NCI-H1105 treated with DMSO at 0.1 percent for 48 hours (cell line): ENCODE data around the gene OR2V1.
"Not testable (repeated sequence)": the region's sequence is repeated elsewhere in the genome, so short reads cannot be mapped to it uniquely, and the experiment has no call there.

Experiments used
- DNase-seq: peaks from one replicate; lab custom pipeline; 2025; lab: John Stamatoyannopoulos, UW

OR2V1 gene

DNA sequence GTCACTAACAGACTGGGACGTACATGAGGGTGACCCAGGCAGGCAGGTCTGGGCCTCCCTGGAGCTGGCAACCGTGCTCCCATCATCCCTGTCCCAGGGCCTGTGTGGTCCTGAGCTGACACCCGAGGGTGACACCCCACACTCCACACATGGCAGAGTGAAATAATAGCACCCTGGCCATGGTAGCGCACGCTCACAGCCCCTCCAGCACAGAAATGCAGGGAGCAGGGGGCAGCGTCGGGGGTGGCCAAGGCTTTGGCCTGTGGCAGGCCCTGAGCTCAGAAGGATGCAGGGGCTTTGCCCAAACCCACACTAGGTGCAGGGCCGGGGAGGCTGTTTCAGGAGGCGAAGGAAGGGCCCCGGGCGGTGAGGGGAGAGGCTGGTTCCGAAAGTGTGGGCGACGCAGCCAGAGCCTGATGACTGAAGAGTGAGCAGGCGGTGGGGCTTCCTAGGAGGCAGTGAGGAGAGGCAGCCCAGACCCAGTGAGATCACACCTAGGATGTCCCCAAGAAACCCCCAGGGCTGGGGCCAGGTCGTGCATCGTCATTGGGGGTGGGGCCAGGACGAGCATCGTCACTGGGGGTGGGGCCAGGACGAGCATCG, 29.3 kb upstream of the OR2V1 start:
- no peak for DNase-seq

GRCh38 chr5:181159286-181160151, 28.6 kb upstream of the OR2V1 start:
- peak; percentile 43 for DNase-seq

GRCh38 chr5:181158869-181159268, 27.9 kb upstream of the OR2V1 start:
- DNase-seq, result no peak

DNA sequence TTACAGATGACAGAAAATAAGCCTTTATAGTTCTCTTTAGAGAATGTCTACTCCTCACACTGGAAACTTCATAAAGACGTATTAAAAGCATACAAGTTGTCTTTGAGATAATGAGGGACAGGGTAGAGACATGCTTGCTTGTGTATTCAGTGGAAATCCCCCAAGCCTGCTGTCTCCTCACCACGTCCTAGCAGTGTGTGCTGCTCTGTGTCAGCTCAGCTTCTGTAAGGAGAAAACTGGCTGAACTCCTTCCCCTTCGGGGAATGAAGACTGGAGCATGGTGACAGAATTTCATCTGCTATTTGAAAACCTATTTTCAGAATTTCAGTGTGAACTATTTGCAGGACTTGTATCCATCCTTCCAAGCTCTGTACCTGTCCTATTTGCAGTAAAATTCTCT, 25.8 kb upstream of the OR2V1 start:
- no peak for DNase-seq

- DNase-seq, result no peak
Observed at GRCh38 chr5:181153814-181154213, 22.8 kb upstream of the OR2V1 start.

- no peak for DNase-seq
Observed at GRCh38 chr5:181152406-181152805, 21.4 kb upstream of the OR2V1 start.

GRCh38 chr5:181151146-181151545, 20.2 kb upstream of the OR2V1 start:
- no peak for DNase-seq

DNA sequence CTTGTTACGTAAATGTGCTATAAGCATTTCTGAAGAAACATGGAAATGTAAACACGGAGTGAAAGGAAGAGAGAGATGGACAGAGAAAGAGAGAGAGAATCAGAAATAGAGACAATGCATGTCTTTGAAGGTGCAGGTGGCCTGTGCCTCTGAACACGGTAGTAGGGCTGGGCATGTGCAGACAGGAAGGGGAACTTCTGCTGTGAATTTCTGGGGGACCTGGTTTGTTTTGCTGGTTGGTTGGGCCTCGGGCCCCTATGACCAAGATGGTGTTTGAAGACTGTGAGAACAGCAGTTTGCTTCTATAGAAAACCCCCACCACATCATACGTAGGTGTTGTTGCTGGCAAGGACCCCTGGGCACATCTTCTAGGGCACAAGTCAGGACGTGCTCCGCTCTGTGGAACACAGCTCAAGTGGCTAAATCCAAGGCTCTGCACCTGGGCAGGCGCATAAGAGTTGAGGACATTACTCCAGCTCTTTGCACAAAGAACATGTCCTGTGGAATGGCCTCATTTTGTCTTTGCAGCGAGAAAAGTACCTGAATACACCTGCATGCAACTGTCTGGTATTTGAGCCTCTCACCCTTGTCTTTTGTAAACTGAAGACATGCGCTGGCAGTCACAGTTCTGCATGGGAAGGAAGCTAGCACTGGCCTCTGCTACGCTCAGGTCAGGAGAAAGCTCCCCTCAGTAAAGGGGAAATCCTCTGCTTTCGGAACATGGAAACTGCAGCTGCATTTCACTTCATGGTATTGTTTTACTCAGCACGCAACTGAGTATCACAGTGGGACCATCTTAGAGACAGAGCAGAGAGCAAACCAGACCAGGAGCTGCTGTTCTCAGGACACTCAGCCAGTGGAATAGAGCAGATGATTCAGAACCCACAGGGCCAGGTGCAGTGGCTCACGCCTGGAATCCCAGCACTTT, 19.1 kb upstream of the OR2V1 start:
- no peak for DNase-seq

GRCh38 chr5:181149355-181149754, 18.4 kb upstream of the OR2V1 start:
- no peak for DNase-seq

DNA sequence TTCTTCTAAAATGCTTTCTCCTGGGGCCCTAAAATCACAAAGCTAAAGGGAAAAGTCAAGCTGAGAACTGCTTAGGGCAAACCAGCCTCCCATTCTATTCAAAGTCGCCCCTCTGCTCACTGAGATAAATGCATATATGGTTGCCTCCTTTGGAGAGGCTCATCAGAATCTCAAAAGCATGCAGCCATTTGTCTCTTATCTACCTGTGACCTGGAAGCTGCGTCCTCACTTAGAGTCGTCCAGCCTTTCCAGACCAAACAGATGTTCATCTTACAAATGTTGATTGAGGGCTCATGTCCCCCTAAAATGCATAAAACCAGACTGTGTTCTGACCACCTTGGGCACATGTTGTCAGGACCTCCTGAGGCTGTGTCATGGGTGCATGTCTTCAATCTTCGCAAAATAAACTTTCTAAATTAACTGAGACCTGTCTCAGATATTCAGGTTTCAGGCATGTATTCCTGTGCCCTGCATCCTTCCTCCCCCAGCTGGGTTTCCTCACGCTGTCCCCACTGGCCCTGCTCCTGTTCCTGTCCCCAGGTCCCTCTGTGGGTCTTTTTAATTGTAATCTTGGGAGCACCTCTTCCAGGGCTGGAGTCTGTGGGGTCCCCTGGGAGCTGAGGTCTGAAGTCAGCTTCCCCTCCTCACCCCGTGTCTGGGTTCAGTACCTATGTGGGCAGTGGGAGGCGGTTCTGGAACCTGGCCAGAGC, 16.1 kb upstream of the OR2V1 start, which contains the start of gene OR2V2:
TSS of gene OR2V2 (plus strand) at position 660 of the 710 bp plus-strand sequence. CDS start 7,357 bp downstream, outside the sequence.
- not testable (repeated sequence) for DNase-seq

DNA sequence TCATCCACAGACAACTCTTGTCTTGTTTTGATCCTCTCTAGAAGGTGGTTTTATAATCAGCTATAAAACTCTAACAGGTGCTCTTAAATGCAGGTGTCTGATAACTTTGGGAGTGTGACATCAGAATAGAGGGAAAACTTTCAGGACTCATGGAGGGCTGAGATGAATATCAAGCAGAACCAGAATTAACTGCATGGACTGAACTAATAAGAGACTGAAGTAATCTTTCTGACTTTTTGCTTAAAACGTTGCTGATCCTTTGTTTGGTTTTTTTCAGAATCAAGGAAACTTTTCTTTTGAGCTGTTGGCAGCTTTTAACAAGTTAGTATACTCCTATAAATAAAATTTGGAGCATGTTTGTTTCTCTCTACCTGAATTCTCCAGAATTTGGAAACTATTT, 14.2 kb upstream of the OR2V1 start:
- no peak for DNase-seq

DNA sequence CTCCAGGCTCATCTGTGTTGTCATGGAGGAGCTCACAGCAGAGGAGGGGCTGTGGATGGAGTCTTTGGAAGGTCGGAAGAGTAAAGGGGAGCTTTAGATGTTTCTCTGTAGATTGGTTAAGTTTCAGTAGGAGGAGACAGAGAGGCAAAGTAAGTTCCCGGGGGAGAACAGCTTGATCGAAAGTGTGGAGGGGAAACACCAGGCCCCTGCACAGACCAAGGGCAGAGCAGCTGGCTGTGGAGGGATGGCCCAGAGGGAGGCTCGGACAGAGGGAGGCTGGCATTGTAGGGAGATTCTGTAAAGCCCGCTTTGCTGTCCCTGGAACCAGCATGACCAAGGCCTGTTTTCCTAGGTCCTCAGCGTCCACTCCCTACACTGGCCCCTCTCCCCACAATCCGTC, 11.1 kb upstream of the OR2V1 start:
- DNase-seq, result no peak

- DNase-seq, result no peak
Observed at GRCh38 chr5:181140766-181141165, 9.8 kb upstream of the OR2V1 start.

DNA sequence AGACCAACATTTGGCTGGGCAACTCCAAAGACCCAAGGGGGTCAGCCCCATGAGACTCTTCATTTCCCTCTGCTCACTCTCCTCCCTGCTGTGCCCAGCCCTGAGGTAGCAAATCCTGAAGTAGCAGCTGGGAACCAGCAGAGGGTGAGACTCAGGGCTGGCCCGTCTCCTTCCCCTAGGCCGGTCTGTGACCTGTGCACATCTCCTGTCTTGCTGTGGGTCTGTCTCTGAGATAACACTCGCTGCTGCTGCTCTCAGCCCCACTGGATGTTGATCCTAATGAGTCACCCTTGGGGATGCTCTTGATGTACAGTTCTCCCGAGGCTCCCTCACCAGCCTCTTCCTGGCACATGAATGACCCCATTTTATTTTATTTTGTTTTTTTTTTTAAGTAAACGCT, 7.3 kb upstream of the OR2V1 start:
- DNase-seq, result no peak

- DNase-seq, result no peak
Observed at GRCh38 chr5:181136361-181136955, 5.5 kb upstream of the OR2V1 start.

DNA sequence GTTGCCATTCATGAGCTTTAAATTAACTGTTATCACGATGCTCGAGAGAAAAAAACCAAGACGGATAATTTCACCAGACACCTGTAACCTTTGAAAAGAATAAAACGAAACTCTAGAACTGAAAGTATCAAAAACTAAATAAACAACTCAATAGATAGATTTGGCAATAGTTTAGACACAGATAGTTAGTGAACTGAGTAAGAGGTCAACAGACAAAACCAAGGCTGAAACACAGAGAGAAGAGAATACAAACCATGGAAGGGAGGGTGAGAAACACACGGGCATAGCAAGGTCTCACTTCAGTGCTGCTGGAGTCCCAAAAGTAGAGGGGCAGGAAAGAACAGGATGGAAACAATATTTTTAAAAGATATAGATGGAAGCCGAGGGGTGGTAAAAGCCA, 3.3 kb upstream of the OR2V1 start:
- DNase-seq, result no peak

DNA sequence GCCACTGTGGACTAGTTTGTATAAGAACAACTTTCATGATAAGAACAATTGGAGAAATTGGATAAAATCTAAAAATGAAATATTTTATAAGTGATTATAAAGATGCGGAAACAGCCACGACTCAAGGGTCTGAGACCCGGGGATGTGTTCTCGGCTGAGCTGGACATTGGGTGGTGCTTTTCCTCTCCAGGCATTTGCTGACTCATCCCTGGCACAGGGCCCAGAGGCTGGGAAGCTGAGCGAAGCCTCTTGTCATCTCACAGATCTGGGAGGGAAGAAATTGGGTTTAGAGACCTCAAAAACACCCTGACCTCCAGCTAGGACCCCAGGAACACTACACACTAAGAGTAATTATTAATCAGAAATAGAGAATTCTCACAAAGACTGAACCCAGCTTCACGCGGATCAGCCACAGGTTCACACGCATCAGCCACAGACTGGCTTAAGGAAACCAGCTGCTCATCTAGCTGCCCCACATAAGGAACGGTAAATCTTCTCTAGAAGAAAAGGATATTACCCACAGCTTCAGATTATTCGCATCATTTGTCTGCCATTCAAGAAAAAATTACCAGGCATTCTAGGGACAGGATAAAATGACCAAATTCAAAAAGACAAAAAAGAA, 2.8 kb upstream of the OR2V1 start:
- DNase-seq, result no peak

GRCh38 chr5:181133083-181133482, 2.1 kb upstream of the OR2V1 start:
- DNase-seq, result no peak

- DNase-seq, result no peak
Observed at GRCh38 chr5:181131514-181131913, 545 bp upstream of the OR2V1 start.

DNA sequence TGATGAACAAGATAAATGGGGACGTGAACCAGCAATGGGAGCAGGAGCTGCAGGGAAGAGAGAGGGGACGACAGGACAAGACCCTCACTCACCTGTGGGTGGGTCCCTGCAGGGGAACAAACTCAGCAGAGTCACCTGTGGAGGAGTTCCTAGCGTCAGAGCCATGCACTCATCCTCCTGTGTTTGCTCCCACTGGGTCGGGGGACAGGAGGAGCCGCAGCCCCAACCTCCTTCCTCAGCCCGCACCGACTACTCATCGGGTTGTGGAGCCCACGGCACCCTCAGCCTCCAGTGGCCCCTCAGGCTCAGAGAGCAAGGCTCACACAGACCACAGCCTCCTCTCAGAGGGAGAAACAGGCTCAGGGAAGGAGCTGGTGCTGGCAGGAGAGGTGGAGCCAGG, 888 bp downstream of the OR2V1 start:
- DNase-seq, result not testable (repeated sequence)

GRCh38 chr5:181129601-181130000, 1.4 kb downstream of the OR2V1 start:
- no peak for DNase-seq
